ENCODE results near the gene MBP.
A peak's percentile ranks its signal among the peaks of the same experiment; 100 is the strongest.

MBP gene

DNA sequence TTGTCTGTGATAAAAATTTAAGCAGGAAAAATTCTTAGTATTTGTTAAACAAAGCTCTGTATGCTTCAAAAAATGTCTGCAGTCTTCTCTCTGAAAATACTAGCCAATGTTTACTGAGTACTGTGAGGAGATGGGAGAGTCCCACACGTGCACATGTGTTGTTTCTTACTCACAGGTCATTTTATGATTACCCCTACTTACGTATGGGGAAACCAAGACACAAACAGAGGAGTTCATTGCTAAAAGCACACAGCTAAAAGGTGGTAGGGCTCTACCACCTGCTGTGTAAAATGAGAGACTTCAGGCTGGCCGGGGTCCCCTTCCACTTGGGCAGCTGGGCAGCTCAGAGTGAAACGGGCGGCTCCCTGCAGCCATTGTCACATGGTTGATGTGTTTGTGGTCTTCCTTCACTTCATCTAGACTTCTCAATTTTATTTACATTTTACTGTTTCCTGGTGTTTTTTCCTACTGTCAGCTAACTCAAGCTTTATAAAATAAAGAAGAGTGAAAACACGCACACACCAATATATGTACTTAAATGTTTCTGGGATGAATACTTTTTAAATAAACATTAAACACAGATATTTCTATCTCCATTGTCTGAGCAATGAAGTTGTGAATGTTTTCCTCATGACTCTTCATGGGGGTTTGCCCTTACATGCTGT is 71.2 kb downstream of the MBP start:
- DNase-seq, result no peak

DNA sequence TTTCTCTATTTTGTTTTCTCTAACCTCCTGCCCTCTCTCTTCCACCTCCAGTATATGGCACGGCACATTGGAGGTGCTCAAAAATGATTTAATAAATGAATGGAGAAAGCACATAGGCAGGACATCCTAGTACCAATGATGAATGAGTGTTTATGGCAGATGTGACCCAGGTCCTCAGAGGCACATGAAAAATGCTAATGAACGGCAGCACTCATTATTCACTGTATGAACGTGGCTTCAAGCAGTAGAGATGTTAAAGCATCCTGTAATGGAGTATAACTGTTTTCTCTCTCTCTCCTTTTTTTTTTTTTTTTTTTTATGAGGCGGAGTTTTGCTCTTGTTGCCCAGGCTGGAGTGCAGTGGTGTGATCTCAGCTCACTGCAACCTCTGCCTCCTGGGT is 72.4 kb downstream of the MBP start:
- no peak for DNase-seq

DNA sequence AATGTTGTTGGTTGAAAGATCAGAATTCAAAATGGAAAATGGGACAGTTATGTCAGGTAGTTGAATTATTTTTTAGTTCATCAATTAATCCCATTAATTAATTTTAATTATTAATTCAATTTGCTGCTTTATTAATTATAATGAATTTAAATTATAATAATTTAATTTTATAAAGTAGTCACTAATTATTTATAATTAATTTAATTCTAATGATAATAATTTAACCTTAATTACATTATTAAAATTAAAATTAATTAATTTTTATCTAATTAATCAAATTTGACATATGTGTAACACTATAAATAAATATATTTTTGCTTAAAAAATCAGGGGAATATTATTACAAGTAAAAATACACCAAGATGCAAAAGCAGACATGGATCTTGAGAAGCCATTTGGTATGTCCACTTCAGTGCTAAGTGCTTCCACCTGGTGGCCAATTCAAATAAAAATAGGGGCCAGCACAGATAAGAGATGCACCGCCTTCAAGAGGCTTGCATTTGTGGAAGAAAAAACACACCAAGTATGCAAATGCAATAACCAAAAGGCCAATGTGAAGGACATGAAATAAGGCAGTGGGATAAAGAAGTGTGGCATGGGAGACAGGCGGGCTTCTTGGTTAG is 73.2 kb downstream of the MBP start:
- DNase-seq, result peak; percentile 65

DNA sequence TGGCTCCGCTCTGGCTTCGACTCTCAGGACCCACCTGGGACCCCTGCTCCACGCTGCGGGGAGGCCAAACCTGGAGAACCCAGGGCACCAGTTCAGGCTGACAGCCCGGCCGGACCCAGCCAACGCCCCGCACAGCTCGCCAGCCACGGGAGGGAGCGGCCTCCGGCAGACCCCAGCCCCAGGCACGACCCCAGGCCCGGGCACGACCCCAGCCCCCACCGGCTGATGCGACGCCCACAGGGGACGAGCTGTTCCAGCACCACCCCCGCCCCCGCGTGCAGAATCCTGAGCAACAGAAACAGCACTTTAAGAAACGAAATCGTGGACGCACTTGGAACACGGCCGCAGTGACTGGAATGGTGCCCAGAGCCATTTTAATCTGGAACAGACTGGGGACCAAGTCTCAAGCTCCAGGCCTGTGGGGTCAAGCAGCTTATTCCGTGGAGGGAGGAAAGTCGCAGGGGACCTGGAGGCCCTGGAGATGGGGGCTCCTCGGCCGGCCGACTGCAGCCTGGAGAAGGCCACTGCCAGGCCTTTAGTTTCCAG is 74.2 kb downstream of the MBP start:
- no peak for DNase-seq

DNA sequence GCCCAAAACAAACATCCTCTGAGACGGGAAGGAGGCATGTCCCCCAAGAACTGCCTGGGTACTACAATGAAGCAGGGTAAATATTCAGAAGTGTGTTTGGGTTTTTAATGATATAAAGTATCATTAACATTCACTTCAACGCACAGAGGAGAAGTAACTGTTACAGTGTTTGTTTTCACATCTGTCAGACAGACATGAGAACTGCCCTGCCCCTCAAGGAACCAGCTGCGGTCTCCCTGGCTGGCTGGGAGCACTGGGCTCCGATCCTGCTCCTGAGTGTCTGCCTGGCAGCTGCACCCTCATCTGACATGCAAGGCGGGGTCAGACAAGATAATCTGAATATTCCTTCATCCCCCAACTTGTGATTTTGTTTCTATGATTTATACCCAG is 75.6 kb downstream of the MBP start:
- DNase-seq, result no peak

DNA sequence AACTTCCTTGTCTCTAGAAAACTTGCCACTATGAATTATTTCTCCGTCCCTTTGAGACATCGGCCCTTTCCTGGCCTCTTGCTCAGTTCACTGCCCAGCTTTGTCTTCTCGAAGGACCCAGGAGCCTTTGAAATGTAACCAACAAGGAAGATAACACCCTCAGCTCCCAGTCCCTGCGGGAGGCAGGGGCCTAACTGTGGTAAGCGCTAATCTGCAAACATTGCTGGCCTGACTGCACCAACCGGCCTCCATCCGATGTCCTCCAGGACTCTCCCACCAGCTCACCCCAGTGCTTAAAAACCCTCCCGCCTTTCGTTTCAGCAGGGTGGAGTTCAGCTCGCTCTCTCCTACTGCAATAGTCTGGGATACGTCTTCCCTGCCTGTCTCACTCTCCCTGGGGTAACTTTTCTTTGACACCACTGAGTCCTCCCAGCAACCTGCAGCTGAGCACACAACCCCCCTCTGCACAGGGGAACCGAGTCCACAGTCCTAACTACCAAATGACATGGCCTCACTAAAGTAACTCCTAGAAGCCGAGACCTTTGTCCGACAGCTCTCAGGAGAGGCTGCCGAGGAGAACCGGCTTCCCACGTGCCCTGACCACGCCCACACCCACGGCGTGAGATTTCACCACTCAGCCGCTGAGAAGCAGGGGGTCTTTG is 76.1 kb downstream of the MBP start:
- DNase-seq, result no peak

DNA sequence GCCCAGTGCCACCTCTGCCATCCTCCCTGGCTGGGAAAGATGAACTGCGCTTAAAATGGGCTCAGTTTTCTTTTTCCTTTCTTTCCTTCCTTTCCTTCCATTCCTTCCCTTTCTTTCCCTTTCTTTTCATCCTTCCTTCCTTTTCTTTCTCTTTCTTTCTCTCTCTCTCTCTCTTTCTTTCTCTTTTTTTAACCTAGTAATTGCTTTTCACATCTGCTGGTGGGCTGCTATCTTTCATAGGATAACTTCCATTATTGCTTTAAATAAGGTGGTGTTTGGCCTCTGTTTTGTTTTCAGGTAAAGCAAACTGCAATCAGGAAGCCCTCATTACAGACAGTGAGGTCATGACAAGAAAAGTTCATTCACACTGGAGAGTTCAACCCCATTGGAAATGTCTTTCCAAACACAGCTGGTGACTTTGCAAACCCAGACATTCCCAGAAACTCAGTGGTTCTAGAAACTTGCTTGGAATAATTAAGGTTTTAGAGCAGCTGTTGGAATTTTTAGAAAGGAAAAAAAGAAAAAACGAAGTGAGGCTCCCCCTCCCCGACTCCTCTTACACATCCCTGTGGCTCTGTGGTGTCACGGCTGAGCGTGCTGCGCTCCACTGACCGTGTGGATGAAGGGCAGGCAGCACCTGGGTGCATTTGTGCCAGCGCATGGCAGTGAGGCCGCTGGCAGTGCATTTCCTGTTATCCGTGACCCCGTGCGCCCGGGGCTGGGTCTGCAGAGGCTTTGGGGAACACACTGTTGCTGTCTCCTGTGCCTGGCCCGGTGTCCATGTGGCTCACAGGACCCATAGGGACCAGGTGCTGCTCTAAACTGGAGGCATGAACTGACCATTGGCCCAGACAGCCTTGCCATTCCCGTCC is 76.9 kb downstream of the MBP start:
- no peak for DNase-seq

DNA sequence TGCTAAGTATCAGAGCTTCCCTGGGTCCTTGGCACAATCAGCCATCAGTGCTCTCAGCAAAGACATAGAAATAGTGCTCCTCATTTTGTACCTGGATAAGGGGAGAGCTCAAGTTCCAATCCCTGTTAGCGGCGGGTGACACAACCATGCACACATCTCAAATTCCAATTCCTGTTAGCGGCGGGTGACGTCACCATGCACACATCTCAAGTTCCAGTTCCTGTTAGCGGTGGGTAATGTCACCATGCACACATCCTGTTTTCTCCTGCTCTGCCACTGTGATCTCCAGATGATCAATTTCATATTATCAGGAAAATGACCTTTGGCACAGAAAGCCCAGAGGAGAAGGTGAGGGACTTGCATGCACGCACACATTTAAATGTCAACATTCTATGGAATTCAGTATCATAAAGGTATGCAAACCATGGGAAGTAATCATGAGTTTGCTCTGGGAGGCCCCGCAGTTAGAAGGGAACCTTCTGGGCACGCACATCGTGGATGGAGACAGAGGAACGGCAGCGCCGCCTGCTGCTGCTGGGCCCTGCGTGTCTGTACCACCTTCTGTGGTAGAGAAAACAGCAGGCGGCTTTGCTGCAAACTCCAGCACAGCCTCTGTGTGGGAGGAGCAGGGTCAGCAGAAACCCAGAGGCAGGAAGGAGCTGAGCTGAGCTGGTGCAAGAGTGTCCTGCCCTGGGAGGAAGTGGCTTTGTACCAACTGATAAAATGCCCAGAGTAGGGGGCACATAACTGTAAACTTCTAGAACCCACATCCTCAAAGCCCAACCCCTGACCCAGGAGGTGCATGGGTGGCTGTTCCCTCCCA is 77.8 kb downstream of the MBP start:
- peak; percentile 88 for DNase-seq

DNA sequence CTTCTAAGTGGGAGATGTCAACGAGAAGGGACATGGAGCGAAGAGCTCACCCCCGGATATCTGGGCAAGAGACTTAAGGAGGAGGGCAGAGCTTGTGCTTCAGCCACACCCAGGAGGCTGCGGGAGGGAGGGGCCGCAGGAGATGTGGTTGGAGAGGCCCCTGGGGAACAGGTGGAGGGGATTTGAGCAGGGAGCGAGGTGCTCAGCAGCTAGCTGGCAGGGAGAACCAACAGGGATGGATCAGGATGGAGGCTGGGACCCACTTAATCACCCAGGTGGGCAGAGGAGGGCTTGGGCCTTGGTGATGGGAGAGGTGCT is 78.3 kb downstream of the MBP start:
- peak; percentile 57 for DNase-seq

DNA sequence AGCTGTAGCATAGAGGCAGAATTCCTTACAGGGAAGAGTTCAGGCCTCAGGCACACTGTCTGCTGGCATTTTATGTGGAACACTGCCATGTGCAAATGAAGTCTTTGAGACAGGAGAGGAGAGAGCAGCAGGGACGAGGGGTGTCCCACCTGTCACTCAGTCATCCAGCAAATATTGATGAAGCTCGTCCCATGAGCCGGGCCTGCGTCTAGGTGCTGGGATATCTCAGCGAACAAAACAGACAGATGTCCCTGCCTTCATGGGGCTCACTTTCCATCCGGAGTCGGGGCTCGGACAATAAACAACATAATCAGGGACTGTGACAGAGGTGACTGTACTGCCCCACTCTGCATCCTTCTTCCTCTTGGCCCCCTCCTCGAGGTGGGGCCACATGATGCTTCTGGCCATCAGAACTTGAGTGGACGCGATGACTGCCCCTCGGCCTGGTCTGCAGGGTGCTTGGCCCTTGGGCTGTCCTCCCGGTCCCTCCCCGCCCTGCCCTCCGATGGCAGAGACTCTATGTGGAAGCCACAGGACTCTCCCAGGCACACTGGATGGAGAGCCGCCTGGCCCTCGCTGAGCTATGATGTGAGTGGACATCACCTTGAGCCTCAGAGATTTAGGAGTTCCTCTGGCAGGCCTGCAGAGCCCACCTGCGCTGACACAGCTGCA is 78.8 kb downstream of the MBP start:
- DNase-seq, result no peak

DNA sequence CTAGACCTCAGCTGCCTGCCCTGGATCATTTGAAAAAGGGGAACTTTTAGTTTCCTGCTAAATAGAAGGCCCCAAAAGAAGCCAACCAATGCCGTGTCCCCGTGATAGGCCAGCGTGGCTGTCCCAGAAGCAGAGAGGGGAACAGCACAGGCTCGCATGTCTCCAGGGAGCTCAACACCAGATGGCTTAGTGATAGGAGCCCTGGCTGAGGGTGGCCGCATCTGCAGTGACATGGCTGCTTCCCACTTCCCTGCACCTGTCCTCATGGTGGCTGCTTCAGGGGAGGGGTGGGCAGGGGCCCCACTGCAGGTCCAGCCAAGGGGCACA is 79.6 kb downstream of the MBP start:
- DNase-seq, result no peak

DNA sequence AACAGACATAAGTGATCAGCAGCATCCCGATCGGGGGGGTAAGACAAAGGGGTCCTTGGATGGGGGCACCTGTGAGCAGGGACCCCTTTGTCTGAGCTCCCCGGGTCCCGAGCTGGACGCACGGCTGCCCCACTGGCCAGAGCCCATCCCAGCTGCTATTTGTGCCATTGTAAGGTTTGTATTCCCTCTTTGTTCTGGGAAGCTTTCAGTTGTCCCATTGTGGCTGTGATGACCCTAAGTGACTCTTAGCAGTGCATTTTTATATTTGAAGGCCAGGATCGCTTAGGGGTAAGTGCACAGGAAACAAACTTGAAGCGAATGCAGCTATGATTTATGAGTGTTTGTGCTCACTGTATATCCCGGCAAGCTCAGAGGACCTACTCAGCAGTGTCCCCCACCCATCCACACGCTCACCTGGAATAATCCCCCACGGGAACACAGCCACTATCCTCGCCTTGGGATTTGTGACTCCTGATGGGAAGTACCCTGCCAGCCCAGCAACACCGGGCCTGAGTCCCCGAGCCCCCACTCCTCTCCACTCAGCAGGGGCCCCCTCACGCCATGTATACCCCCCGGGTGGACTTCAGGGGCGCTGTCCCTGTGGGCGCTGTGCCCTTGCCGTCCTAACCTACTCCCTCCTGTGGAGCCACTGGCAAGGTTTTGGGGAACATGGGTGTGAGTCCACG is 80.1 kb downstream of the MBP start:
- no peak for DNase-seq

DNA sequence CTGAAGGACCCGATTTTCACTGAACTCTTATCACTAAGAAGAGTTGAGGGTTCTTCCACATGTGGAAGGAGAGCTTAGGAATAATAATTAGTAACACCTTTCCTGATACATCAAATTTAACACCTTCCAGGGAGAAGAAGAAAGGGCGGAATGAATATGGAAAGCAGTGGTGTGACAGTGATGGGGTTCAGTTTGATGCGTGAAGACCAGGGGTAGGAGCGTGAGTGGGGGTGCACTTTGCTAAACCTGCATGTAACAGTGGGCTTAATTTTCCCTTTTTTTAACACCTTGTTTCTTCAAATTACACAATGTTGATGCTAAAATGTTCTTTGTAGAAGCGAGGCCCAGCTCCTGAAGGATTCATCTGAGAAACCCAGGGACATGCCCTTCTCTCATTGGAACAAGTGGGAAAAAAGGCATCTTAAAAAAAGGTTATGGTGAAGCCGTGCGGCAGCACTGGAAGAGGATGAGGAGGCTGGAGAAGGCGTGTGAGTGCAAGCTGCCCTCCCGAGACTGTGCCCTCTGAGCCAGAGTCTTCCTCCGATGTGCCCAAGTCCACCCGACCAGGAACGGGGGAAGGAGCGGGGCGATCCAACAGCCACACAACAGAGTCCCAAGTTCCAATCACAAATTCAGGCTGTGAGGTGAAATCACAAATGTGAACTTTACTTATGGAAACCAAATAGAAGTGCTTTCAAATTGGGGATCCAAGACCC is 80.8 kb downstream of the MBP start:
- DNase-seq, result no peak

DNA sequence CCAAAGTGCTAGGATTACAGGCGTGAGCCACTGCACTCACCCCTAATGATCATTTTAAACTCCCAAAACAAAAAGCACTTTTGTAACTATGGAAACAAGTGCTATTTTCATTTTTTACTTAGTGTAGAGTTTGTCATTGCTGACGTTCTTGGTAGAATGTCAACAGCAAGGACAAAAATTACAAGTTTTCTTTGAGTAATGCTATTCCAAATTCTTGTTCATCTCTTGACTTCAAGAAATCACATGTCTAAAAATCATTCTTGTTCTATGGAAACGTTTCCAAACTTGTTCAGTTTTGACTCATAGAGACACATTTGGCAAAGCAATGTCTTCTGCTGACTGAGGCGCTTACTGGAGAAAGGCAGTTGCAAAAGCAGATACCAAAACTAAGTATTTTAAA is 82.6 kb downstream of the MBP start:
- DNase-seq, result no peak

DNA sequence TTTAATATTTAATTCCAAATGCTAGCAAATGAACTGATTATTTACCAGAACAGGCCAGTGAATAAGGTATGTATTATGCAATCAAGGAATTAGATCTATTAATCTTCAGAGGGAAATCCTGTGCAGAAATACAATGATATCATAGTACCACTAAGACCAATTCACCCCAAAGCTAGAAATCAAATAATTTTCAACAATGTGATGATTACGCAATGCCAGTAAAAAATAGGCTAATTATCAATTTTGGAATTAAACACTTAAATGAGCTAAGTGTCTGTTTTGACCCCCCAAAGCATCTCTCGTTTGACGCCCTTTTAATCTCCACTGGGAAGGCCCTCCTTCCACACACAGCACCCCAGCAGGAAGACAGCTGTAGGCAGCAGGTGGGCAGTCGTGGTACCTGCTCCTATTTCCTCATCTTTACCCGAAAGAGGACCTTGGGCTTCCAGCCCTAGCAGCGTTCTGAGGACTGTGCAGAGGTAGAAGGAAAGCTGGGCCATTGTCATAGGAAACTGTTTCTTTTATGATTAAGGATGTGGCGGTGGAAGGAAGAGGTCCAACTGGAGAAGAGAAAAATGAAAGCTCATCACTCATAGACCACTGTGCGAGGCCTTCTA is 84.7 kb downstream of the MBP start:
- no peak for DNase-seq

DNA sequence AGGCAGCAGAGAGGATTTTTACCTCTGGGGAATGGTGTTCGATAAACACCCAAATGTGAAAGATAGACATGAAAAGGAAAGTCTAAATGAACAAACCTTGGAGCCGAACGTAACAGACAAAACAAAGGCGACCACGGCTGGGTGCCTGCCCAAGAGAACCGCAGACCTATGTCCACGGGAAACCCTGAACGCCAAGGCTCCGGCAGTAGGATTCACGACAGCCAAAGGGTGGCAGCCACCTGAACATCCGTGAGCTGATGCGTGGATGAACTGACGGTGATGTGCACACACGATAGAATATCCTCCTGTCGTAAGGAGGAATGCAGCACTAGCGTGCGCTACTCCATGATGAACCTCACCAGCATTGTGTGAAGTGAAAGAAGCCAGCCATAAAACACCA is 85.6 kb downstream of the MBP start:
- no peak for DNase-seq

DNA sequence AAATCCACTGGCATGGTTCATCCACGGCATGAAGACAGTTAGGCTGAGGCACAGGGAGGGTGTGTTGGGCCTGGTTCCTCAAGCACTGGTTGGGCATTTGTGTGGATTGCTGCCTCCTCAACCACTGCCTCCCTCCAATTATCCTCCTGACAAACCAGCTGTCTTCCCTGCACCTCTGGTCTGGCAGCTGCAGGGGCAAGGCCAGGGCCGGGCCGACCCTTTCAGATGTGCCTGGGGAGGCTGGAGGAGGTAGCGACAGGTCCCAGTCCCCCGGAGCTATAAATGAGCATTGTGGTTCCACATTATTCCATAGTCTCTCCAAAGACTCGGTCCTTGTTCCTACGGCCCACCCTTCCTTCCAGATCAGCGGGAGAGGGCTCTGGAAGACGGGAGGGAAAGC is 86.2 kb downstream of the MBP start:
- DNase-seq, result no peak

DNA sequence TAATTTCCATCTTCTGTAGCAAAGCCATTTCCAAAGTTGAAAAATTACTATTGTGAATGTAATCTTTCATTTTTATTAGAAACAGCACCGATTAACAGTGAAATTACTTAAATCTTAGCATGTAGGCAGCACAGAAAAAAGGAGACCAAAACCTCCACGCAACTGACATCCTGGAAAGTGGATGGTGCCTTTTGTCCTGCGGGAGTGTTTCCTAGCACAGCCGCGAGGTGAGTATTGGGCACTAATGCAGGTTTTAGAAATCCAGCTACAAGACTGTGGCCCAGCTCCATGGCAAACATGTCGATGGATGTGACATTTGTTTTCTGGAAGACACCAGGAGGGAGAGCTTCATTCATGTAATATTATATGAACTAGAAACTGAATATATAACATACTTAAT is 86.9 kb downstream of the MBP start:
- DNase-seq, result no peak

DNA sequence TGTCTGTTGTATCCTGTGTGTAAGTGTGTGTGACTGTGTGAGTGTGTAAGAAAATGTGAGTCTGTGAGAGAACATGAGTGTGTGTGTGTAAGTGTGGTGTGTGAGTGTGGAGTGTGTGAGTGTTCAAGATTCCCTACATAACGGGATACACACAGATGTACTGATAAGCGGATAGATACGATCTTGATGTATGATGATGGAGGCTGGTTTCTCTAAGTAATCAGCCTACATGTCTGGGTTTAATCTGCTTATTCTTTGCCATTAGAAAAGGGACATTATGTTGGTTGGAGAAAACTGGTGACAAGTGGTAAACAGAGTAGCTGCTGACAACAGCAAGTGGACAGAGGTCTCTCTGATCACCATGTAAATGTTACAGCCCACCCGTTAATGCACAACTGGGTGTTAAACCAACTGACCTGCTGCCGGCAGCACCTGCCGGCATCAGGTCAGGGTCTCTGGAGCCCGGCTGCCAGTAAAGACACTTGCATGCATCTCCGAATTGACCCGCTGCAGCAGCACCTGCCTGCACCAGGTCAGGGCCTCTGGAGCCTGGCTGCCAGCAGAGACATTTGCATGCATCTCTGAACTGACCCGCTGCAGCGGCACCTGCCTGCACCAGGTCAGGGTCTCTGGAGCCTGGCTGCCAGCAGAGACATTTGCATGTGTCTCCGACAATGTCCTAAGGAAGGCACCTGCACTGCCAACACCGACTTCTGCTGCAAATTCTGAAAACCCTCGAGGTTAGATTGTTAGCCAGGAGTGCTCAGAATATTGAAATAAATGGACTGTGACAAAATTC is 87.5 kb downstream of the MBP start:
- no peak for DNase-seq
